PC-9 (cell line): ENCODE measurements around the gene SMIM8. TPM values are rescaled to one million over a fixed set of nuclear protein-coding genes. Genes with fewer than 3 reads are reported as not detected.

Experiments
- BruUV-seq: library from RNA; stranded (reverse); fragments of 400-500 nt; replicated peaks from 2 replicates; lab custom pipeline; 2021; lab: Mats Ljungman, UMichigan
- CTCF ChIA-PET: fragments of 300-600 bp; sonication (Branson Sonifier 250); formaldehyde crosslinking; loops from one replicate; lab custom pipeline; 2022; ENCODE audit warnings: antibody characterized with exemption; lab: Charles Lee
- POLR2A ChIA-PET: fragments of 300-600 bp; sonication (Branson Sonifier 250); formaldehyde crosslinking; loops from one replicate; lab custom pipeline; 2022; ENCODE audit warnings: antibody characterized with exemption; ENCODE audit not compliant: unreplicated experiment; lab: Charles Lee
- DNase-seq, 2 experiments: peaks; one replicate each; pipeline versions ENCODE4 v3.0.0 to v3.0.0-alpha.2; 2015 to 2022; ENCODE audit warnings: mixed read lengths in 1 of 2
- H2AFZ ChIP-seq: fragments of 200-600 bp; sonication (generic); 2 replicates; pipeline ENCODE4 v1.8.1; 2017; ENCODE audit warnings: antibody characterized with exemption
- H3F3A ChIP-seq: fragments of 200-600 bp; sonication (generic); 2 replicates; pipeline ENCODE4 v1.8.1; 2017; ENCODE audit warnings: antibody characterized with exemption, mild to moderate bottlenecking, low read depth; ENCODE audit not compliant: insufficient read depth
- H3K27ac ChIP-seq: fragments of 200-600 bp; sonication (generic); 2 replicates; pipeline ENCODE4 v1.6.1; 2016; ENCODE audit warnings: mixed run types
- H3K27me3 ChIP-seq: fragments of 200-600 bp; sonication (generic); 2 replicates; pipeline ENCODE4 v1.6.1; 2016; ENCODE audit warnings: low read depth, mixed run types; ENCODE audit not compliant: insufficient read depth
- H3K36me3 ChIP-seq: fragments of 200-600 bp; sonication (generic); 2 replicates; pipeline ENCODE4 v1.6.1; 2016; ENCODE audit warnings: low read depth, mixed run types
- H3K4me1 ChIP-seq: fragments of 200-600 bp; sonication (generic); replicated peaks from 2 replicates; pipeline ENCODE4 v1.6.1; 2016; ENCODE audit warnings: mixed run types; ENCODE audit not compliant: insufficient read depth
- H3K4me2 ChIP-seq: fragments of 200-600 bp; sonication (generic); 2 replicates; pipeline ENCODE4 v1.6.1; 2017; ENCODE audit warnings: mixed run types
- H3K4me3 ChIP-seq: fragments of 200-600 bp; sonication (generic); 2 replicates; pipeline ENCODE4 v1.6.1; 2016; ENCODE audit warnings: mixed run types
- H3K79me2 ChIP-seq: fragments of 200-600 bp; sonication (generic); 2 replicates; pipeline ENCODE4 v1.6.1; 2017; ENCODE audit warnings: low read depth, mixed run types
- H3K9me2 ChIP-seq: fragments of 200-600 bp; sonication (generic); 2 replicates; pipeline ENCODE4 v1.8.1; 2017; ENCODE audit warnings: mild to moderate bottlenecking; ENCODE audit not compliant: insufficient read depth
- H3K9me3 ChIP-seq: fragments of 200-600 bp; sonication (generic); 2 replicates; pipeline ENCODE4 v1.8.1; 2016; ENCODE audit warnings: low read depth; ENCODE audit not compliant: insufficient read depth
- H4K20me1 ChIP-seq: fragments of 200-600 bp; sonication (generic); 2 replicates; pipeline ENCODE4 v1.8.1; 2017; ENCODE audit not compliant: insufficient read depth
- CTCF ChIP-seq: fragments of 200-600 bp; sonication (generic); conservative IDR thresholded peaks from 2 replicates; pipeline ENCODE4 v1.6.1; 2017; ENCODE audit warnings: mixed run types, antibody characterized with exemption, mild to moderate bottlenecking, moderate library complexity
- EZH2 ChIP-seq: fragments of 200-600 bp; sonication (generic); IDR thresholded peaks from 2 replicates; pipeline ENCODE4 v1.8.0; 2017; ENCODE audit warnings: antibody characterized with exemption, low read depth
- intact Hi-C: fragments of 100-400 bp; cut with micrococcal nuclease; formaldehyde crosslinking; loops from one replicate; pipeline ENCODE4 v1.10.0; 2022; ENCODE audit not compliant: unreplicated experiment
- total RNA-seq: library from RNA; stranded (reverse); gene quantifications from 2 replicates; pipeline ENCODE4 v1.2.3, GENCODE V29; 2021

Gene SMIM8
- total RNA-seq, 1 experiment from 2014 or later, result 5.3 TPM

DNA sequence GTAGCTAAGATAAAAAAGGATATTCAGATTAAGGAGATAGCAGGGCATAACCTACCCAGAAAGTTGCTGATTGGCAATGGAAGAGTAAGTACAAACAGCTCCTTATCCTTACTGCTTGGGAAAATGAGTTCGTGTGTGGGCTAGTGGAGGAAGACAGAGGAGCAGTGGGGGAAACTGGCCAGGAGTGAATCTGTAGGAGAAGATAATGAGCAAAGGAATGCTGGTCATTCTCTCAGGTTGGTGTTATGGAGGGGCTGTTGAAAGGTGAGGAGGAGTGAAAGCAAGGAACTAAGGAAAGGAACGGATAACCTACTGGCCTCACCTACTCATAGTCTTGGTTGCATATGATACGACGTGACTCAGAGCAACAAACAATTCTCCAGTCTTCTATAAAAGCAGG is 14.0 kb downstream of the SMIM8 start:
- ChIA-PET CTCF (no interaction called here), POLR2A (no interaction called here)
- H3K9me3 ChIP-seq, result no peaks in the 10 kb centered on the region
- intact Hi-C loops, result no loop called here
- H3K4me2 ChIP-seq, result no peak overlapping the region
- H3K27me3 ChIP-seq, result no peaks in the 10 kb centered on the region
- H3K9me2 ChIP-seq, result no peaks in the 10 kb centered on the region
- no peak overlapping the region for H2AFZ ChIP-seq
- no peaks in the 10 kb centered on the region for H4K20me1 ChIP-seq
- TF ChIP-seq CTCF (no peak), EZH2 (no peak)
- no peaks in the 10 kb centered on the region for H3K36me3 ChIP-seq
- no peak overlapping the region for H3K27ac ChIP-seq
- no peaks in the 10 kb centered on the region for H3F3A ChIP-seq
- no peak overlapping the region for H3K4me3 ChIP-seq
- BruUV-seq, result no TSS peak
- no peaks in the 10 kb centered on the region for H3K4me1 ChIP-seq
- no peaks in the 10 kb centered on the region for H3K79me2 ChIP-seq
- no peak for DNase-seq

DNA sequence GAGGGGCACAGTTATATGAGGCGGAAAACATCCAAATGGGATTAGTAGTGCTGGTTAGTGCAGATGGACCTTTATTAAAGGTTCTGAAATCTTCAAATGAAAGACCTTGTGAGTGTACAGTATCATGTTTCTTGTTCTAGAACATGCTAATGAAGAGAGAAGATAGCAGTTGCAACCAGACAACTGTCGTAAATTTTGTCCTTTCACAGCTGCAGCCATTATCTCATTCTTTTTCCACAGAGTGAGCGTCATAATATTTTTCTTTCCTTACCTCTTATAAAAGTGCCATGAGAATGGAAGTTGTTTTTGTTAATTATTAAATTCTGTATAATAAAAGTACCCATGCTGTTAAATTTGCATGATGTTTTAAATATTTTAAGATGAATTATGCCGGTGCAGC is 17.8 kb downstream of the SMIM8 start:
- H3K9me2 ChIP-seq, result no peaks in the 10 kb centered on the region
- H3F3A ChIP-seq, result no peaks in the 10 kb centered on the region
- H3K27ac ChIP-seq, result no peak overlapping the region
- ChIA-PET CTCF (no interaction called here), POLR2A (no interaction called here)
- no peaks in the 10 kb centered on the region for H3K27me3 ChIP-seq
- intact Hi-C loops, result no loop called here
- no peaks in the 10 kb centered on the region for H3K79me2 ChIP-seq
- TF ChIP-seq CTCF (no peak), EZH2 (no peak)
- no peak for DNase-seq
- H3K9me3 ChIP-seq, result no peaks in the 10 kb centered on the region
- no peak overlapping the region for H3K4me3 ChIP-seq
- H3K36me3 ChIP-seq, result no peaks in the 10 kb centered on the region
- H4K20me1 ChIP-seq, result no peaks in the 10 kb centered on the region
- BruUV-seq, result no TSS peak
- no peak overlapping the region for H2AFZ ChIP-seq
- H3K4me2 ChIP-seq, result no peak overlapping the region
- no peaks in the 10 kb centered on the region for H3K4me1 ChIP-seq

GRCh38 chr6:87341158-87341557 is 18.8 kb downstream of the SMIM8 start:
- Histone ChIP-seq H2AFZ (no peak overlapping the region), H3K4me2 (no peak overlapping the region), H3K4me1 (no peaks in the 10 kb centered on the region), H3K79me2 (no peaks in the 10 kb centered on the region), H3F3A (no peaks in the 10 kb centered on the region), H4K20me1 (no peaks in the 10 kb centered on the region), H3K9me3 (no peaks in the 10 kb centered on the region), H3K4me3 (no peak overlapping the region), H3K27me3 (no peaks in the 10 kb centered on the region), H3K27ac (no peak overlapping the region), H3K9me2 (no peaks in the 10 kb centered on the region), H3K36me3 (no peaks in the 10 kb centered on the region)
- CTCF ChIA-PET, result no interaction called here
- no peak for DNase-seq
- BruUV-seq, result no TSS peak
- POLR2A ChIA-PET, result no interaction called here
- TF ChIP-seq EZH2 (no peak), CTCF (no peak)
- intact Hi-C loops, result no loop called here
